ENCODE results near the gene ANXA2R. TPM values are rescaled to one million over a fixed set of nuclear protein-coding genes. Genes with fewer than 3 reads are reported as not detected.

ANXA2R gene
- total RNA-seq, 2 experiments from 2014 or later = 45.6 to 48.9 TPM

DNA sequence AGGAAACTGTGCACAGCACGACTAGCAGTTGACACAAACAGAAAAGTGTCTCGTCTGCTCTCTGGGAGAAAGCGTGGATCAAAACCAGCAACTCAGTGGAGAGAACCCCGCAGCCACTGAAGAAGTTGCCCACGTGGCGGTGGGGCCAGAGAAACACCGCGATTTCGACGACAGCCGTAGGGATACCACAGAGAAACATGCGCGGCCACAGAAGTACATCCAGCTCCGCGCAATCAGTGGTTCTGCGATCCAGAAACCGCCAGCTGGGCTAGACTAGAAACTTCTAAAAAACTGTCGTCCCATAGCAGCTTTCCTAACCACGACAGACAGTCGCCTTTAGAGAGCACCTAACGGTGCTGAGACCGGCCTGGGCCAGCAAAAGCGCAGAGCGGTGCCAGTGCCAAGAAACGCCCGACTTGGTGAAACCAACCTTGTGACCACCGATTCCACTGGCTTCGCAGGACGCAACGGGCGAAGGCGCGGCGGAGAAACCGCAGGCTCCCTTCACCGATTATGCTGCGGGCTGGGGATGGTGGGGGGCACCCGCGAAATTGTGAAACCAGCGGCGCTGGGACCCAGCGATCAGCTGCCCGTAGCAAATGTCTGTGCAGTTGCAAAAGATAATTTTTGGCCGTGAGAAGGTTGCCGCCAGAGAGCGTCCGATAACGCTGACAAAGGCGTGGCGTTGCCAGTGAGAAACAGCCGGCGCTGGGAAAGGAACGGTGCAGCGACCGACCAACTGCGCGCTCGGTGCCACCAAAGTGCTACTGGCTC lies 2.7 kb upstream of the ANXA2R start:
- Histone ChIP-seq H3K36me3 (ENCODE audit: insufficient read depth, low read length) (peaks cover 13% of the 10 kb centered on the region), H3K27me3 (ENCODE audit: control insufficient read depth in 1 of 2, insufficient read depth in 2 of 2, low read length in 2 of 2) (no peaks in the 10 kb centered on the region), H3K9me3 (ENCODE audit: control insufficient read depth in 1 of 2, insufficient read depth in 1 of 2, low read length in 2 of 2) (peaks cover 0 to 11% of the 10 kb centered on the region in 2 experiments), H3K4me1 (ENCODE audit: insufficient read depth, low read length) (peaks cover 54% of the 10 kb centered on the region), H3K4me3 (ENCODE audit: low read length) (peak overlapping the region; percentile 84), H3K27ac (ENCODE audit: low read depth in 1 of 2, low read length in 2 of 2) (peak overlapping the region; percentile 96 to 98)
- ChIA-PET POLR2A (interaction anchor here (0.6 to 9.8 kb wide), 23 partner anchors 8 to 1139 kb away, joined by 3 to 1378 read pairs (median 25); partner anchors contain the start of genes HMGCS1, NNT, RIMOC1 and TMEM267), CTCF (interaction anchor here (0.7 to 8.2 kb wide), 11 partner anchors 17 to 134 kb away, joined by 3 to 179 read pairs (median 12); partner anchors contain the start of gene ZNF131)
- Mint-ChIP-seq H3K27ac (peak overlapping the region; percentile 98), H3K4me1 (ENCODE audit: low read depth) (peaks cover 42% of the 10 kb centered on the region), H3K27me3 (no peaks in the 10 kb centered on the region), H3K36me3 (ENCODE audit: low read depth) (peaks cover 64% of the 10 kb centered on the region), H3K4me3 (peak overlapping the region; percentile 98), H3K9me3 (no peaks in the 10 kb centered on the region)
- DNase-seq (peak; percentile 40 to 88 (median 62)), ATAC-seq (ENCODE audit: poor library complexity) (peak; percentile 3)
- TF ChIP-seq, protein P1, sequence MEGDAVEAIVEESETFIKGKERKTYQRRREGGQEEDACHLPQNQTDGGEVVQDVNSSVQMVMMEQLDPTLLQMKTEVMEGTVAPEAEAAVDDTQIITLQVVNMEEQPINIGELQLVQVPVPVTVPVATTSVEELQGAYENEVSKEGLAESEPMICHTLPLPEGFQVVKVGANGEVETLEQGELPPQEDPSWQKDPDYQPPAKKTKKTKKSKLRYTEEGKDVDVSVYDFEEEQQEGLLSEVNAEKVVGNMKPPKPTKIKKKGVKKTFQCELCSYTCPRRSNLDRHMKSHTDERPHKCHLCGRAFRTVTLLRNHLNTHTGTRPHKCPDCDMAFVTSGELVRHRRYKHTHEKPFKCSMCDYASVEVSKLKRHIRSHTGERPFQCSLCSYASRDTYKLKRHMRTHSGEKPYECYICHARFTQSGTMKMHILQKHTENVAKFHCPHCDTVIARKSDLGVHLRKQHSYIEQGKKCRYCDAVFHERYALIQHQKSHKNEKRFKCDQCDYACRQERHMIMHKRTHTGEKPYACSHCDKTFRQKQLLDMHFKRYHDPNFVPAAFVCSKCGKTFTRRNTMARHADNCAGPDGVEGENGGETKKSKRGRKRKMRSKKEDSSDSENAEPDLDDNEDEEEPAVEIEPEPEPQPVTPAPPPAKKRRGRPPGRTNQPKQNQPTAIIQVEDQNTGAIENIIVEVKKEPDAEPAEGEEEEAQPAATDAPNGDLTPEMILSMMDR (IDR thresholded peaks at IDR 0.05) = no peak
- intact Hi-C loops (cut with DNase I, micrococcal nuclease) = loop anchor here (1.0 to 2.0 kb wide), 3 partner anchors 21 to 62 kb away; no protein-coding TSS in a partner anchor

DNA sequence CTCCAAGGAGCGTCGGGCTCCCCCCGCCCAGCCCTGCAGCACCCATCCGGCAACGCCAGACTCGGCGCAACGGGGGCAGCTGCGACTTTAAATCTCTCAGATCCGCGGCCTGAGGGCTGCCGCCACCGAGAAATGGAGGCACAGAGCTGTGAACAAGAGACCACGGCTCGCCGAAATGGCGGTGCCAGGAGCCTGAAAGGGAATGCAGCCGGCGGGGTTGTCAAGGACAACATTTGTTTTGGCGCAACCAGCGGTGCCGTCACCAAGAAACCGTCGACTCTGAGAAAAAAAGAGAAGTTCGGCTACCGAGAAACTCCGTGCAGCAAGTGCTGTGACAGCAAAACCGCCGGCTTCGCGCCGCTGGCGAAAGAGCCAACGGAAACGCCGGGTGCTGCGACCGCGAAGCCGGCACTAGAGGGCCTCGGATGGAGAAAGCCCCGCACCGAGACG lies 2.1 kb upstream of the ANXA2R start:
- Mint-ChIP-seq H3K4me3 (peak overlapping the region; percentile 98), H3K9me3 (no peaks in the 10 kb centered on the region), H3K27ac (peak overlapping the region; percentile 98), H3K4me1 (ENCODE audit: low read depth) (peaks cover 48% of the 10 kb centered on the region), H3K36me3 (ENCODE audit: low read depth) (peaks cover 67% of the 10 kb centered on the region), H3K27me3 (no peaks in the 10 kb centered on the region)
- TF ChIP-seq, protein P1 (IDR thresholded peaks at IDR 0.05) = no peak
- Histone ChIP-seq H3K4me1 (ENCODE audit: insufficient read depth, low read length) (peaks cover 59% of the 10 kb centered on the region), H3K27me3 (ENCODE audit: control insufficient read depth in 1 of 2, insufficient read depth in 2 of 2, low read length in 2 of 2) (no peaks in the 10 kb centered on the region), H3K27ac (ENCODE audit: low read depth in 1 of 2, low read length in 2 of 2) (peak overlapping the region; percentile 96 to 98), H3K9me3 (ENCODE audit: control insufficient read depth in 1 of 2, insufficient read depth in 1 of 2, low read length in 2 of 2) (peaks cover 0 to 11% of the 10 kb centered on the region in 2 experiments), H3K36me3 (ENCODE audit: insufficient read depth, low read length) (peaks cover 13% of the 10 kb centered on the region), H3K4me3 (ENCODE audit: low read length) (peak overlapping the region; percentile 84)
- ChIA-PET POLR2A (interaction anchor here (0.7 to 9.8 kb wide), 28 partner anchors 9 to 1172 kb away, joined by 3 to 1378 read pairs (median 20); partner anchors contain the start of genes FBXO4, HMGCS1, NNT and OXCT1), CTCF (interaction anchor here (1.2 to 8.2 kb wide), 13 partner anchors 16 to 442 kb away, joined by 3 to 179 read pairs (median 9); partner anchors contain the start of gene ZNF131)
- ATAC-seq (ENCODE audit: poor library complexity) = peak; percentile 23
- intact Hi-C loops (cut with DNase I, micrococcal nuclease) = loop anchor here (1.0 to 2.0 kb wide), 3 partner anchors 22 to 63 kb away; no protein-coding TSS in a partner anchor
- DNase-seq = peak; percentile 67 to 97 (median 80)

DNA sequence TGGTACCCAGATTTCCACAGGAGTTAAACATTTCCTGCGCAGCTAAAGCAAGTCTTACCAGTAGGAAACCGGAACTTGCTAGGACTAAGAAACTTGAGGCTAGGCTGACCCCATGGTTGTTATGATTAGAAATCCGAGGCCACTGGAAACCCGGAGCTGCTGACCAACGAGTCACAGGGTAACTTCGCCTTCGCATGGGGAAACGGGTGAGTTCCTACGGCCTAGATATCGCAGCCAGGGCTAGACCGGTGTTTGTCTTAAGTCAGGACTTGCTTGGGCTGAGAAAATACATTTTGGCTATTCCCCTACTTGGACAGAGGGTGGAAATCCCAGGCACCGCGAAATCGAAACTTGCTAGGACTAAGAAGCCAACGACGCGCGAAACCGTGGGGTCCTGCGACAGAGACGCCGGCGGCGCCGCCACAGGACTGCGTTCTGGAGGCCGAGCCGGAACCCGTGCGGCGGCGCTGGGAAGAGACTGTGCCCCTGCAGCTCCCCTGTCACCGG lies 1.6 kb upstream of the ANXA2R start:
- H3K4me3 Mint-ChIP-seq = peak overlapping the region; percentile 98
- ATAC-seq (ENCODE audit: poor library complexity) (peak; percentile 27), DNase-seq (peak in 10 of 14 experiments; percentile 58 to 93 (median 72))
- peak overlapping the region; percentile 98 for H3K27ac Mint-ChIP-seq
- H3K27me3 Mint-ChIP-seq = no peaks in the 10 kb centered on the region
- Histone ChIP-seq H3K9me3 (ENCODE audit: control insufficient read depth in 1 of 2, insufficient read depth in 1 of 2, low read length in 2 of 2) (peaks cover 0 to 11% of the 10 kb centered on the region in 2 experiments), H3K4me1 (ENCODE audit: insufficient read depth, low read length) (peaks cover 64% of the 10 kb centered on the region), H3K4me3 (ENCODE audit: low read length) (peak overlapping the region; percentile 84), H3K27ac (ENCODE audit: low read depth in 1 of 2, low read length in 2 of 2) (peak overlapping the region; percentile 96 to 98), H3K27me3 (ENCODE audit: control insufficient read depth in 1 of 2, insufficient read depth in 2 of 2, low read length in 2 of 2) (no peaks in the 10 kb centered on the region), H3K36me3 (ENCODE audit: insufficient read depth, low read length) (peaks cover 13% of the 10 kb centered on the region)
- intact Hi-C loops (cut with DNase I, micrococcal nuclease) = loop anchor here (1.0 to 2.0 kb wide), 3 partner anchors 23 to 64 kb away; no protein-coding TSS in a partner anchor
- ChIA-PET CTCF (interaction anchor here (1.1 to 8.2 kb wide), 15 partner anchors 16 to 443 kb away, joined by 3 to 179 read pairs (median 8); partner anchors contain the start of gene ZNF131), POLR2A (interaction anchor here (0.7 to 9.8 kb wide), 34 partner anchors 7 to 1171 kb away, joined by 3 to 1378 read pairs (median 10); partner anchors contain the start of genes FBXO4, HMGCS1, NNT and OXCT1)
- no peaks in the 10 kb centered on the region for H3K9me3 Mint-ChIP-seq
- H3K4me1 Mint-ChIP-seq (ENCODE audit: low read depth) = peaks cover 46% of the 10 kb centered on the region
- TF ChIP-seq, protein P1 (IDR thresholded peaks at IDR 0.05) = no peak
- peaks cover 67% of the 10 kb centered on the region for H3K36me3 Mint-ChIP-seq (ENCODE audit: low read depth)

All from CD4-positive, alpha-beta T cell (primary cell).